NCI-H2081 treated with DMSO at 0.1 percent for 48 hours (cell line): ENCODE results near the gene CDK10.
"Not testable (repeated sequence)": the region's sequence is repeated elsewhere in the genome, so short reads cannot be mapped to it uniquely, and the experiment has no call there.

ENCODE experiments used
- DNase-seq: peaks from one replicate; lab custom pipeline; 2025; lab: John Stamatoyannopoulos, UW

The CDK10 gene

GRCh38 chr16:89695875-89696669 lies 9.6 kb downstream of the CDK10 start:
- no peak for DNase-seq

GRCh38 chr16:89696670-89697128 lies 10.2 kb downstream of the CDK10 start:
- DNase-seq: no peak

- no peak for DNase-seq
Measured at GRCh38 chr16:89697161-89697615, 10.7 kb downstream of the CDK10 start.

- no peak for DNase-seq
Measured at GRCh38 chr16:89697616-89698331, 11.3 kb downstream of the CDK10 start.

- not testable (repeated sequence) for DNase-seq
Measured at GRCh38 chr16:89698717-89699116, 12.2 kb downstream of the CDK10 start.

- DNase-seq: not testable (repeated sequence)
Measured at GRCh38 chr16:89699629-89700099, 13.2 kb downstream of the CDK10 start.

GRCh38 chr16:89700100-89700648 lies 13.7 kb downstream of the CDK10 start:
- peak; percentile 92 for DNase-seq

- no peak for DNase-seq
Measured at GRCh38 chr16:89700649-89701424, 14.3 kb downstream of the CDK10 start.

- DNase-seq: peak; percentile 52
Measured at GRCh38 chr16:89701425-89702406, 15.2 kb downstream of the CDK10 start, which contains the start of gene SPATA2L. Gene SPATA2L (minus strand): TSS chr16:89701705. CDS start chr16:89701232, 473 bp downstream.

- no peak for DNase-seq
Measured at GRCh38 chr16:89704281-89704680, 17.8 kb downstream of the CDK10 start.

GRCh38 chr16:89705006-89705405 lies 18.5 kb downstream of the CDK10 start:
- DNase-seq: no peak

GRCh38 chr16:89706518-89707260 lies 20.2 kb downstream of the CDK10 start:
- DNase-seq: no peak

GRCh38 chr16:89707695-89708094 lies 21.2 kb downstream of the CDK10 start:
- DNase-seq: no peak

- DNase-seq: no peak
Measured at GRCh38 chr16:89708481-89708931, 22.0 kb downstream of the CDK10 start.

- no peak for DNase-seq
Measured at GRCh38 chr16:89709166-89709565, 22.7 kb downstream of the CDK10 start.

GRCh38 chr16:89709716-89710432 lies 23.4 kb downstream of the CDK10 start:
- no peak for DNase-seq

- no peak for DNase-seq
Measured at GRCh38 chr16:89710709-89711564, 24.4 kb downstream of the CDK10 start.
